Ureter (tissue), 1 donor: ENCODE results near the gene PRKAR1B. TPM values are rescaled to one million over a fixed set of nuclear protein-coding genes. Genes with fewer than 3 reads are reported as not detected.

ENCODE experiments used
- DNase-seq: peaks from one replicate; pipeline ENCODE4 v3.0.0-alpha.2; 2020; ENCODE audit warnings: low spot score
- total RNA-seq: library from RNA; stranded (reverse); gene quantifications from one replicate; pipeline ENCODE4 v1.2.4, GENCODE V29; 2023
- donor health status: DM: yes; HTN: yes; CAD: no.

Gene PRKAR1B
- total RNA-seq, 1 donor from 2014 or later = 20.5 TPM

DNA sequence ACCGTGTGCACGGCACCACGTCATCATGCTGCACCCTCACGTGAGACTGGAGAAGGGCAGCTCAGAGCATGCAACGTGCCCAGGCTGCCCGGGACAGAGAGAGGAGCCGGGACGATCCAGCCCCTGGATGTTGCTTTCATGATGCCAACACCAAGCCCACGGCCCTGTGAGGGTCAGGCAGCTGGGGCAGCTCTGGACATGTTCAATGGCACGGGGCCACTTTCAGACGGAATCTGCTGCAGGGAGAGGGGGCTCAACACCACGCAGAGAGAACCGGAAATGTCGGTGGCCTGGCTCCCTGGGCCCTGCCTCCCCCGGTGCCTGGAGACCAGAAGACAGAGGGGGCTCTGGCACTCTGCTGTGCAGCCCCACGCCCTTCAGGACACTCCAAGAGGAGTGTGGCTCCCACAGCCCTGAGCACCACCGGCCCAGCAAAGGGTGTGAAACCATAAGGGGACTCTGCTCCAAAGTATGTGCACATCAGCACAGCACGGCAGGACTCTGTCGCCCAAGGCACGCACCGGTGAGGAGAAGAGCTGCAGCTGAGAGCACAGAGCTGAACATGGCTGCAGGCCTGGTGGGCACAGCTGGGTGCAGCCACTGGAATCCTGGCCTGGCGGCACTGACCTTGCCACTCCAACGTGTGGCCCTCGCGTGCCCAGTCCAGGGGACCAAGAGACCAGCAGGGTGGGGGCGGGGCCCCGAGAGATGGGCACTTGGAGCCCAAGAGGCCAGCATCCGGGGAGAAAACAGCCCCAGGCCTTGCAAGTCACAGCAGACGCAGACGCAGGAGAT lies 137.1 kb downstream of the PRKAR1B start:
- DNase-seq = no peak

- no peak for DNase-seq
These were observed 139.3 kb downstream of the PRKAR1B start for GRCh38 chr7:587767-588166.

- no peak for DNase-seq
These were observed 140.6 kb downstream of the PRKAR1B start for GRCh38 chr7:586494-586893.

- no peak for DNase-seq
These were observed 141.2 kb downstream of the PRKAR1B start for GRCh38 chr7:585873-586272.

- no peak for DNase-seq
These were observed 141.8 kb downstream of the PRKAR1B start for GRCh38 chr7:585229-585711.

- no peak for DNase-seq
These were observed 142.3 kb downstream of the PRKAR1B start for GRCh38 chr7:584820-585219.

DNA sequence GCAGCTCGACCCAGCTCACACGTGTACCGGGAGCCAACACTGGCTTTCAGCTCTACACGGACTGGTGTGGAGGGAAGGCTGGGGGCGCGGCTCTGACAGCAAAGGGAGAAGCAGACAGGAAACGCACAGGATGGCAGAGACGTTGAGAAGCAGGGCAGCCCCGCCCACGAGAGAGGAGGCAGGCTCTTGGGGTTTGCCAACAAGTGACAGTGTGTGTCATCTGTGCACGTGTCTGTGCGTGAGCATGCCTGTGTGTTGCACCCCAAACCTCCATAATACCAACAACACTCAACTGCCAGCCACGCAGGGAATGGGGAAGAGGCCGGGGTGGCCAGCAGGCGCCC lies 143.0 kb downstream of the PRKAR1B start:
- DNase-seq = no peak

GRCh38 chr7:583410-584121 lies 143.5 kb downstream of the PRKAR1B start:
- DNase-seq = no peak

- no peak for DNase-seq
These were observed 144.2 kb downstream of the PRKAR1B start for GRCh38 chr7:582931-583330.

DNA sequence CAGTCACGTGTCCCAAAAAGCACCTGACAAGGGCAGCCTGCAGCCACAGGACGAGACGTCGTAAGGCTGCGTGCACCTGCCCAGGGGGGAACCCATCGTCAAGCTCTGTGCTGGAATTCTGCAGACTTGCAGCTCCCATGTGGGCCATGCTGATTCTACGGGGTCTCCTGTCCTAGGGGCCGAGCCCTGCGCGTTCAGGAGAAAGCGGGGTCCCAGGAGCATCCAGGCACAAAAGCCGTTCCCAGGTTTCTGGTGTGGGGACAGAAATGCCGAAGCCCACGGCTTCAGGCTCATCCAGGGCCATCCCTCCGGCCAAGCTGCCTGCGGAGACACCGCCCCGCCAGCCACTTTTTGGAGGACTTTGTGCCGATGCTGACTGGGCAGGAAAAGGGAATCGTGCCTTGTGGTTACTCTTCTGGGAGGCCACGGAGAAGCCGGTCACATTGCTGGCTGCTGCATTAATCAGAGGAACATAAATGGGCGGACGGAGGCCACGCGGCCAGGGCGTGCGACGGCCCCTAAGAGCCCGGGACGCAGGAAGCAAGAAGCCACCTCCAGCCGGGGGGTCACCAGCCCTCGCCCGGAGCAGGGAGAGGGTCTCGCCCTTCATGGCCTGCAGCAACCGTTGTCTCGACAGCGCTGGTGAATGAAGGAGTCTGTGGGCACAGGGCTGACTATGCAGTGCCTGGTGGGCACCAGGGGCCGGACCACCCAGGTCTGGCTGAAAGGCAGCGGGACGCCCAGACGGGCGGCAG lies 144.8 kb downstream of the PRKAR1B start:
- DNase-seq = no peak

DNA sequence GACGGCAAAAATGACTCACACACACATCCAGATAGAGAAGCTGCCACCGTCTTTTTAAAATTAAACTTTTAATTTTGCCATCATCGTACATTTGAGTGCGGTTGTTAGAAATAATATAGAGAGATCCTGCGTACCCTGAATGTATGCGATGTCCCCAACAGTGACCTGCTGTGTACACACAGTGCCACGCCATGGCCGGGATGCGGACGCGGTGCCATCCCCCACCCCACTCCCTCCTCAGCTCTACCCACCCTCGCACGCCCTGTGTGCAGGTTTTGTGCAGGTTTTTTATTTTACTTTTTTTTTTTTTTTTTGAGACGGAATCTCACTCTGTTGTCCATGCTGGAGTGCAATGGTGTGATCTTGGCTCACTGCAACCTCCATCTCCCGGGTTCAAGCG lies 148.7 kb downstream of the PRKAR1B start:
- no peak for DNase-seq

- DNase-seq = no peak
These were observed 149.2 kb downstream of the PRKAR1B start for GRCh38 chr7:577741-578370.

DNA sequence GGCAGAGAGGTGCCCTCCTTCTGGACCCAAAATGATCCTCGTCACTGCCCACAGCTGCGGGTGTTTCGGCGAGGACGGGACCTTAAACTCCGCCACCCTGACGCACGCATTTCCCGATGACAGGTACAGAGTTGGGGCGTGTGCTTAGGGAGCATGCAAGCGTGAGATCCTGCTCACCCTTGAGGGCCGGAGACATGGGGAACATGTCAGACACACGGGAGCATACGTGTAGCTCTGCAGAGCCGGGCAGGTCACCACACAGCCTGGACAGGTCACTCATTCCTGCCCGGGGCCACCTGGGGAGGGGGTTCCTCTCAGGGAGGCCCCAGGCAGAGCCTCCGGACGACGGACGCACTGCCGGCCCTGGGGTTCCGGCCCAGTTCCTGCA lies 149.8 kb downstream of the PRKAR1B start:
- no peak for DNase-seq

- no peak for DNase-seq
These were observed 150.4 kb downstream of the PRKAR1B start for GRCh38 chr7:576524-577277.

- no peak for DNase-seq
These were observed 151.4 kb downstream of the PRKAR1B start for GRCh38 chr7:575425-576366.

- no peak for DNase-seq
These were observed 152.3 kb downstream of the PRKAR1B start for GRCh38 chr7:574661-575395.

DNA sequence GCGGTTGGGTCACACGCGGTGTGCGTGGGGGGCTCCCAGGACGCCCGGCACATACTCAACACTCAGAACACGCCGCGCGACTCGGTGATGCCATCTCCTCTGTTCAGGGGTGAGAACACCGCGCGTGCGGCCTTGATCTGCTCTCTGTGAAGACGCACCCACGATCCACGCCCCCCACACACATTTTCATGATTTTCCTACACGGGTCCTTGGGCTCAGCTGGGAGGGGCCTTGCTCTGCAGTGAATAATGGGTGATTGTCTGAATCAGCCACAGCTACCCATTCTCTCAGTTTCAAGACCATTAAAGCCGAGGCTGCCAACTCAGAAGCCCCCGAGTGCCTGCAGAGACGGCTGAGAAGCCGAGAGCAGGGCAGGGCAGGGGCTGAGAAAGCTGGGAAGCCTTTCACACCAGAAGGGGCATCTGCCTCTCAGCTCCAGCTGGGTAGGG lies 153.1 kb downstream of the PRKAR1B start:
- no peak for DNase-seq

DNA sequence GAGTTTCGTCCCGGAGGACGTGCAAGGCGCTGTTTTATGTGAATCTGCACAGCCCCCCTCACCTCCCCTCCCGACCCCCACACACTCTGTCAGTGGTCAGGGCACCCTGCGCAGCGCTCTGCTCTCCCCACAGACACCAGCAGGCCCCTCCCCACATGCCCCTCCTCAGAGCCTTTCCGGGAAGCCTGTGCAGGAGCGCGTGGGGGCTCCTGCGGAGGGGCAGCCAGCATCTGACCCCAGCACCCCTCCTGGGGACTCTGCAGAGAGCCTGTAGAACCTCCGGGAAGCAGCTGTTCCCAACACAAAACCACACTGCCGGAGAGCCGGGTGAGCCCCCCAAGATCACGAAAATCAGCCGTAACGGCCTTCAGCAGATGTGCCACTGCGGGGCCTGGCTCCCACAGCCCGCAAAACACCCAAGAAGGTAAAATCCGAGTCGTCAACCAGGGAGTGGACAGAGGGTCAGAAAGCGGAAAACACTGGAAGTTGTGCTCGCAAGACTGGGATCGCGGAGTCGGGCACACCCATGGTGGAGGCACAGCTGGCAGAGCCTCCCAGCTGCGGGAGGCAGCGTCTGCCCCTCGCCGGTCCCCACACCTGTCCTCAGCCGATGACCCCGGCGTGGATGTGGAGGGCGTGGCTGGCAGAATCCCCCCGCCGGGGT lies 153.7 kb downstream of the PRKAR1B start:
- no peak for DNase-seq
